HUES48 (cell line): ENCODE results near the gene TRMT44.
"Not testable (repeated sequence)": the region's sequence is repeated elsewhere in the genome, so short reads cannot be mapped to it uniquely, and the experiment has no call there.

ENCODE experiments used
- H3K27ac ChIP-seq: one replicate; pipeline ENCODE4 v1.7.0; 2013; ENCODE audit warnings: low read depth, low read length, inconsistent platforms
- H3K27me3 ChIP-seq: 2 replicates; pipeline ENCODE4 v1.6.1; 2013; ENCODE audit warnings: mild to moderate bottlenecking, low read length; ENCODE audit not compliant: control insufficient read depth, insufficient read depth
- H3K36me3 ChIP-seq: 2 replicates; pipeline ENCODE4 v1.6.1; 2013; ENCODE audit warnings: low read length; ENCODE audit not compliant: control insufficient read depth, insufficient read depth
- H3K4me1 ChIP-seq: 2 replicates; pipeline ENCODE4 v1.6.1; 2013; ENCODE audit warnings: mild to moderate bottlenecking, low read length; ENCODE audit not compliant: control insufficient read depth, insufficient read depth
- H3K4me3 ChIP-seq: 2 replicates; pipeline ENCODE4 v1.5.1; 2013; ENCODE audit warnings: mild to moderate bottlenecking, low read depth, low read length
- H3K9ac ChIP-seq: 2 replicates; pipeline ENCODE4 v1.6.1; 2013; ENCODE audit warnings: mild to moderate bottlenecking, low read depth, low read length, moderate library complexity
- H3K9me3 ChIP-seq: 2 replicates; pipeline ENCODE4 v1.6.1; 2013; ENCODE audit warnings: low read length; ENCODE audit not compliant: control insufficient read depth, insufficient read depth

TRMT44 gene

GRCh38 chr4:8399298-8399697, 41.3 kb upstream of the TRMT44 start:
- Histone ChIP-seq H3K9ac (no peak overlapping the region), H3K36me3 (no peaks in the 10 kb centered on the region), H3K27ac (no peak overlapping the region), H3K9me3 (no peaks in the 10 kb centered on the region), H3K27me3 (no peaks in the 10 kb centered on the region), H3K4me1 (peaks cover 11% of the 10 kb centered on the region), H3K4me3 (no peak overlapping the region)

GRCh38 chr4:8400632-8401325, 39.8 kb upstream of the TRMT44 start:
- Histone ChIP-seq H3K4me3 (no peak overlapping the region), H3K27me3 (no peaks in the 10 kb centered on the region), H3K9ac (no peak overlapping the region), H3K36me3 (peaks cover 7% of the 10 kb centered on the region), H3K4me1 (peaks cover 11% of the 10 kb centered on the region), H3K27ac (no peak overlapping the region), H3K9me3 (no peaks in the 10 kb centered on the region)

GRCh38 chr4:8401665-8402064, 38.9 kb upstream of the TRMT44 start:
- Histone ChIP-seq H3K9me3 (no peaks in the 10 kb centered on the region), H3K27me3 (no peaks in the 10 kb centered on the region), H3K4me1 (peaks cover 8% of the 10 kb centered on the region), H3K4me3 (no peak overlapping the region), H3K27ac (no peak overlapping the region), H3K9ac (no peak overlapping the region), H3K36me3 (peaks cover 7% of the 10 kb centered on the region)

GRCh38 chr4:8402181-8402597, 38.4 kb upstream of the TRMT44 start:
- H3K27me3 ChIP-seq = no peaks in the 10 kb centered on the region
- no peak overlapping the region for H3K27ac ChIP-seq
- H3K4me3 ChIP-seq = no peak overlapping the region
- H3K9ac ChIP-seq = no peak overlapping the region
- H3K36me3 ChIP-seq = peaks cover 7% of the 10 kb centered on the region
- H3K9me3 ChIP-seq = no peaks in the 10 kb centered on the region
- peaks cover 3% of the 10 kb centered on the region for H3K4me1 ChIP-seq

GRCh38 chr4:8402640-8403039, 37.9 kb upstream of the TRMT44 start:
- H3K4me3 ChIP-seq = no peak overlapping the region
- H3K36me3 ChIP-seq = peaks cover 7% of the 10 kb centered on the region
- no peaks in the 10 kb centered on the region for H3K27me3 ChIP-seq
- H3K9ac ChIP-seq = no peak overlapping the region
- H3K27ac ChIP-seq = no peak overlapping the region
- no peaks in the 10 kb centered on the region; the same call in 1 of the 2 replicates for H3K4me1 ChIP-seq
- H3K9me3 ChIP-seq = no peaks in the 10 kb centered on the region

- Histone ChIP-seq H3K27ac (no peak overlapping the region), H3K9me3 (no peaks in the 10 kb centered on the region), H3K27me3 (no peaks in the 10 kb centered on the region), H3K9ac (no peak overlapping the region), H3K4me1 (no peaks in the 10 kb centered on the region), H3K36me3 (peaks cover 7% of the 10 kb centered on the region), H3K4me3 (no peak overlapping the region)
Observed at GRCh38 chr4:8403173-8403753, 37.3 kb upstream of the TRMT44 start.

GRCh38 chr4:8403976-8404375, 36.6 kb upstream of the TRMT44 start:
- no peaks in the 10 kb centered on the region for H3K27me3 ChIP-seq
- no peaks in the 10 kb centered on the region for H3K9me3 ChIP-seq
- H3K36me3 ChIP-seq = peaks cover 7% of the 10 kb centered on the region
- no peaks in the 10 kb centered on the region for H3K4me1 ChIP-seq
- H3K9ac ChIP-seq = no peak overlapping the region
- no peak overlapping the region for H3K27ac ChIP-seq
- no peak overlapping the region for H3K4me3 ChIP-seq

- no peak overlapping the region for H3K27ac ChIP-seq
- H3K4me1 ChIP-seq = no peaks in the 10 kb centered on the region
Observed at GRCh38 chr4:8404791-8405515, 35.6 kb upstream of the TRMT44 start.

GRCh38 chr4:8405516-8405875, 35.1 kb upstream of the TRMT44 start:
- Histone ChIP-seq H3K27ac (no peak overlapping the region), H3K27me3 (no peaks in the 10 kb centered on the region), H3K9ac (no peak overlapping the region), H3K36me3 (peaks cover 7% of the 10 kb centered on the region), H3K4me1 (peaks cover 5% of the 10 kb centered on the region), H3K4me3 (no peak overlapping the region), H3K9me3 (no peaks in the 10 kb centered on the region)

More at GRCh38 chr4:8404791-8405515, 35.6 kb upstream of the TRMT44 start:
- no peak overlapping the region for H3K4me3 ChIP-seq
- H3K9me3 ChIP-seq = no peaks in the 10 kb centered on the region
- H3K9ac ChIP-seq = no peak overlapping the region
- peaks cover 7% of the 10 kb centered on the region for H3K36me3 ChIP-seq
- no peaks in the 10 kb centered on the region for H3K27me3 ChIP-seq

GRCh38 chr4:8406887-8407286, 33.7 kb upstream of the TRMT44 start:
- not testable (repeated sequence) for H3K4me1 ChIP-seq, H3K4me3 ChIP-seq, H3K27ac ChIP-seq, H3K9me3 ChIP-seq, H3K9ac ChIP-seq, H3K27me3 ChIP-seq, H3K36me3 ChIP-seq

- peaks cover 6% of the 10 kb centered on the region for H3K4me1 ChIP-seq
- no peak overlapping the region for H3K4me3 ChIP-seq
- no peak overlapping the region for H3K9ac ChIP-seq
- H3K27ac ChIP-seq = no peak overlapping the region
- no peaks in the 10 kb centered on the region for H3K9me3 ChIP-seq
- peaks cover 7% of the 10 kb centered on the region for H3K36me3 ChIP-seq
- no peaks in the 10 kb centered on the region for H3K27me3 ChIP-seq
Observed at GRCh38 chr4:8407316-8407715, 33.3 kb upstream of the TRMT44 start.
